ENCODE data around the gene PRKD3.

DNA sequence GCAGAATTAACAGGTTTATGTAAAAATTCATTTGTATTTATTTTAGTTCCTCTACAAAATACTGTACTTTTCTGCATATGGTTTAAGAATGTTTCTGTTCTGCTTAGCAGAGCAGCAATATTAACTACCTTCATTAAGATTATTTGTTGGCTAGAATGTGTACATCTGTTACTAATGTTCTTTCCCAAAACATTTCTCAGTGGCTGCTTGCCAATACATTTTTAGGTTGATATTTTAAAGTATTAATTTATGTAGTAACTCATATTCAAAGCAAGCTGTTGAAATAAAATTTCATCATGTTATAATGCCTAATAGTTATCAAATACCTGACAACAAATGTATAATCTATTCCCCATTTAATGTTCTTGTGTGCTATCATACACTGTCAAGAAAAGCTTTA is 40.3 kb downstream of the PRKD3 start:
- no peak for TF ChIP-seq POLR2A (IDR thresholded peaks at IDR 0.05)
- TF ChIP-seq, protein P1, sequence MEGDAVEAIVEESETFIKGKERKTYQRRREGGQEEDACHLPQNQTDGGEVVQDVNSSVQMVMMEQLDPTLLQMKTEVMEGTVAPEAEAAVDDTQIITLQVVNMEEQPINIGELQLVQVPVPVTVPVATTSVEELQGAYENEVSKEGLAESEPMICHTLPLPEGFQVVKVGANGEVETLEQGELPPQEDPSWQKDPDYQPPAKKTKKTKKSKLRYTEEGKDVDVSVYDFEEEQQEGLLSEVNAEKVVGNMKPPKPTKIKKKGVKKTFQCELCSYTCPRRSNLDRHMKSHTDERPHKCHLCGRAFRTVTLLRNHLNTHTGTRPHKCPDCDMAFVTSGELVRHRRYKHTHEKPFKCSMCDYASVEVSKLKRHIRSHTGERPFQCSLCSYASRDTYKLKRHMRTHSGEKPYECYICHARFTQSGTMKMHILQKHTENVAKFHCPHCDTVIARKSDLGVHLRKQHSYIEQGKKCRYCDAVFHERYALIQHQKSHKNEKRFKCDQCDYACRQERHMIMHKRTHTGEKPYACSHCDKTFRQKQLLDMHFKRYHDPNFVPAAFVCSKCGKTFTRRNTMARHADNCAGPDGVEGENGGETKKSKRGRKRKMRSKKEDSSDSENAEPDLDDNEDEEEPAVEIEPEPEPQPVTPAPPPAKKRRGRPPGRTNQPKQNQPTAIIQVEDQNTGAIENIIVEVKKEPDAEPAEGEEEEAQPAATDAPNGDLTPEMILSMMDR (IDR thresholded peaks at IDR 0.05 in 8 of 11, conservative IDR thresholded peaks at IDR 0.05 in 3 of 11), result no peak
- TF ChIP-seq POLR2AphosphoS5 (IDR thresholded peaks at IDR 0.05), result no peak

Measured in spleen (tissue), 7 donors.